B cell (primary cell): ENCODE results near the gene KLHL17. TPM values are rescaled to one million over a fixed set of nuclear protein-coding genes. Genes with fewer than 3 reads are reported as not detected.

ENCODE experiments used
- ATAC-seq: fragments of 200-7000 bp; cut with Tn5 transposase; one replicate; pipeline ENCODE4 v1.10.0; 2021; ENCODE audit warnings: low read depth, mild to moderate bottlenecking, moderate number of reproducible peaks, moderate library complexity
- CTCF ChIA-PET: fragments of 350-600 bp; sonication (Branson Sonifier 250); formaldehyde crosslinking; loops from one replicate; lab custom pipeline; 2021; ENCODE audit warnings: antibody characterized with exemption, inconsistent platforms; lab: Charles Lee
- POLR2A ChIA-PET: fragments of 350-600 bp; sonication (Branson Sonifier 250); formaldehyde crosslinking; loops from one replicate; lab custom pipeline; 2021; ENCODE audit warnings: antibody characterized with exemption; lab: Charles Lee
- DNase-seq: peaks from one replicate; pipeline ENCODE4 v3.0.0; 2013
- H2AFZ ChIP-seq: 2 replicates; pipeline ENCODE4 v1.6.1; 2012; ENCODE audit warnings: mild to moderate bottlenecking, low read depth, low read length; ENCODE audit not compliant: insufficient read depth, poor library complexity, severe bottlenecking
- H3K27ac ChIP-seq, 2 donors: 1 replicate in 1 of 2; 2 replicates in 1 of 2; pipeline ENCODE4 v1.5.1; 2012 to 2013; ENCODE audit warnings: low read length in 2 of 2, mild to moderate bottlenecking in 2 of 2, moderate library complexity in 1 of 2
- H3K27me3 ChIP-seq, 4 experiments: fragments of 200-600 bp in 1 of 4; sonication (generic) in 1 of 4; replicated peaks in 1 of 4; 1 replicate in 2 of 4; 2 replicates in 2 of 4; pipeline versions ENCODE4 v1.6.1 to v1.7.0; 2013 to 2016; ENCODE audit warnings: low read length in 3 of 4, mild to moderate bottlenecking in 2 of 4, mixed read lengths in 1 of 4, moderate library complexity in 1 of 4; ENCODE audit not compliant: insufficient read depth in 4 of 4, control insufficient read depth in 3 of 4; ENCODE audit errors: control extremely low read depth in 1 of 4
- H3K36me3 ChIP-seq, 2 experiments: replicated peaks in 1 of 2; 1 replicate in 1 of 2; 2 replicates in 1 of 2; pipeline versions ENCODE4 v1.6.1 to v1.7.1; 2013; ENCODE audit warnings: low read length in 1 of 2; ENCODE audit not compliant: insufficient read depth in 2 of 2, control insufficient read depth in 1 of 2; ENCODE audit errors: control extremely low read depth in 1 of 2, extremely low read depth in 1 of 2
- H3K4me1 ChIP-seq, 2 donors: fragments of 200-600 bp in 1 of 2; sonication (generic) in 1 of 2; 1 replicate in 1 of 2; 2 replicates in 1 of 2; pipeline versions ENCODE4 v1.5.1 to v1.6.1; 2013 to 2017; ENCODE audit warnings: low read length in 2 of 2; ENCODE audit not compliant: control insufficient read depth in 2 of 2, insufficient read depth in 2 of 2
- H3K4me2 ChIP-seq: replicated peaks from 2 replicates; pipeline ENCODE3; 2012; ENCODE audit warnings: mild to moderate bottlenecking, low read depth, low read length; ENCODE audit not compliant: poor library complexity, severe bottlenecking
- H3K4me3 ChIP-seq, 5 experiments: fragments of 200-600 bp in 1 of 5; sonication (generic) in 1 of 5; 1 replicate in 3 of 5; 2 replicates in 2 of 5; pipeline versions ENCODE4 v1.5.1 to v1.7.0; 2011 to 2016; ENCODE audit warnings: low read length in 4 of 5, mild to moderate bottlenecking in 4 of 5, low read depth in 2 of 5, control low read depth in 1 of 5, moderate library complexity in 1 of 5; ENCODE audit not compliant: insufficient read depth in 1 of 5; ENCODE audit errors: control extremely low read depth in 1 of 5, extremely low read depth in 1 of 5
- H3K79me2 ChIP-seq: fragments of 200-600 bp; sonication (generic); one replicate; pipeline ENCODE4 v1.6.0; 2016; ENCODE audit warnings: low read length; ENCODE audit not compliant: control insufficient read depth, insufficient read depth
- H3K9ac ChIP-seq: fragments of 200-600 bp; sonication (generic); 2 replicates; pipeline ENCODE4 v1.6.1; 2017; ENCODE audit warnings: mild to moderate bottlenecking, low read length, moderate library complexity
- H3K9me3 ChIP-seq, 3 donors: one replicate each; pipeline versions ENCODE4 v1.6.1 to v1.7.1; 2013; ENCODE audit warnings: low read length in 2 of 3; ENCODE audit not compliant: control insufficient read depth in 2 of 3, insufficient read depth in 1 of 3; ENCODE audit errors: control extremely low read depth in 1 of 3
- H4K20me1 ChIP-seq: 2 replicates; pipeline ENCODE4 v1.6.0; 2012; ENCODE audit warnings: mild to moderate bottlenecking, low read length; ENCODE audit not compliant: insufficient read depth, control insufficient read depth, poor library complexity, severe bottlenecking
- H3K27ac Mint-ChIP-seq: one replicate; pipeline ENCODE4 v1.8.0; 2021; ENCODE audit warnings: mixed read lengths
- H3K27me3 Mint-ChIP-seq: one replicate; pipeline ENCODE4 v1.8.0; 2021; ENCODE audit warnings: mixed read lengths
- H3K4me1 Mint-ChIP-seq: one replicate; pipeline ENCODE4 v1.8.0; 2021; ENCODE audit warnings: mixed read lengths
- H3K4me3 Mint-ChIP-seq: one replicate; pipeline ENCODE4 v1.8.0; 2021; ENCODE audit warnings: mixed read lengths
- H3K9me3 Mint-ChIP-seq: one replicate; pipeline ENCODE4 v1.8.0; 2022; ENCODE audit warnings: mixed read lengths; ENCODE audit not compliant: insufficient read depth
- CTCF ChIP-seq: fragments of 200-600 bp; IDR thresholded peaks from one replicate; pipeline ENCODE4 v1.8.0; 2022; ENCODE audit warnings: antibody characterized with exemption, mild to moderate bottlenecking
- EZH2 ChIP-seq: IDR thresholded peaks from 2 replicates; pipeline ENCODE4 v1.6.1; 2012; ENCODE audit warnings: borderline replicate concordance, low read depth, mild to moderate bottlenecking, moderate library complexity, low read length; ENCODE audit not compliant: insufficient read depth, poor library complexity, severe bottlenecking
- WGBS: methylation state at CpG from one replicate; pipeline ENCODE4 v1.1.5; 2013; ENCODE audit warnings: missing lambda C conversion rate; ENCODE audit not compliant: insufficient coverage; 5-methylcytosine and 5-hydroxymethylcytosine counted together
- intact Hi-C: fragments of 100-400 bp; cut with micrococcal nuclease; formaldehyde crosslinking; loops from one replicate; pipeline ENCODE4 v1.10.0; 2022
- polyA plus RNA-seq: library from polyadenylated mRNA; depleted of rRNA; stranded (reverse); fragments of >200 nt; gene quantifications from 2 replicates; pipeline ENCODE4 v1.2.3, GENCODE V29; 2012
- total RNA-seq, 2 donors: library from RNA; stranded (reverse); fragments of 120-200 nt in 1 of 2; gene quantifications; 1 replicate in 1 of 2; 2 replicates in 1 of 2; pipeline versions ENCODE4 v1.2.3 to v1.2.4, GENCODE V29; 2013 to 2022

KLHL17 gene
- total and polyA plus RNA-seq, 2 donors (not counting 1 experiment from before 2014, with no cell fraction given): 30.1 to 57.5 TPM

- peak overlapping the region; percentile 68 for H2AFZ ChIP-seq
- peak overlapping the region; percentile 63 for H3K27ac Mint-ChIP-seq
- no peaks in the 10 kb centered on the region for H3K9me3 Mint-ChIP-seq
- no peaks in the 10 kb centered on the region for H3K36me3 ChIP-seq
- ATAC-seq (peak; percentile 16), DNase-seq (peak; percentile 92)
- H3K27me3 Mint-ChIP-seq: peaks cover 29% of the 10 kb centered on the region
- ChIA-PET POLR2A (interaction anchor here (0.6 kb wide), 1 partner anchor 12 kb away, joined by 5 read pairs; no protein-coding TSS in a partner anchor), CTCF (interaction anchor here (2.0 to 2.3 kb wide), 2 partner anchors 13 to 18 kb away, joined by 13 to 14 read pairs; partner anchors contain the start of genes AGRN and ISG15)
- H3K9me3 ChIP-seq: peaks cover 0 to 25% (median 0%) of the 10 kb centered on the region in 3 donors
- peaks cover 24% of the 10 kb centered on the region for H3K4me1 Mint-ChIP-seq
- H3K27ac ChIP-seq: peak overlapping the region in 1 of 2 donors; percentile 30
- H3K79me2 ChIP-seq: no peaks in the 10 kb centered on the region
- H3K4me3 ChIP-seq: peak overlapping the region in 4 of 5 experiments; percentile 38 to 60 (median 51)
- peak overlapping the region; percentile 70 for H3K9ac ChIP-seq
- peaks cover 0 to 78% (median 47%) of the 10 kb centered on the region in 4 experiments for H3K27me3 ChIP-seq
- peak overlapping the region; percentile 83 for H3K4me3 Mint-ChIP-seq
- peaks cover 40 to 58% of the 10 kb centered on the region in 2 donors for H3K4me1 ChIP-seq
- WGBS: 4% methylated on average over 73 of the region's 75 CpGs
- H3K4me2 ChIP-seq: peak overlapping the region; percentile 99
- no peaks in the 10 kb centered on the region for H4K20me1 ChIP-seq
- intact Hi-C loops: loop anchor here (2.0 kb wide), 1 partner anchor 18 kb away; no protein-coding TSS in a partner anchor
- TF ChIP-seq CTCF: no peak
- peak; percentile 41 for TF ChIP-seq EZH2
Measured at GRCh38 chr1:1000357-1001056, 40.1 kb downstream of the KLHL17 start.
